ENCODE measurements around the gene SCLT1. TPM values are rescaled to one million over a fixed set of nuclear protein-coding genes. Genes with fewer than 3 reads are reported as not detected.

SCLT1 gene
- polyA plus RNA-seq (2013, experiment 1 of 2), result 6.6 TPM
- 7.3 TPM for polyA plus RNA-seq (2013, experiment 2 of 2)

GRCh38 chr4:129093191-129093920 is at the start of gene SCLT1:
Gene SCLT1 (minus strand): TSS chr4:129093539. CDS start chr4:129093103, 436 bp downstream.
- Histone ChIP-seq H2BK5ac (ENCODE audit: low read depth, low read length, poor library complexity, severe bottlenecking) (peak within 1 kb of the TSS; percentile 74), H2AK5ac (ENCODE audit: low read length, severe bottlenecking) (no peak within 1 kb of the TSS), H3K14ac (ENCODE audit: low read length in 2 of 2) (peak within 1 kb of the TSS in 1 of 2 experiments; percentile 86), H3K36me3 (ENCODE audit: control insufficient read depth in 1 of 2, insufficient read depth in 2 of 2, low read depth in 1 of 2, low read length in 2 of 2) (no peaks in the 10 kb centered on the region), H3K23ac (ENCODE audit: low read length in 2 of 2) (peak within 1 kb of the TSS in 1 of 2 experiments; percentile 78), H4K8ac (ENCODE audit: low read length) (peak within 1 kb of the TSS; percentile 72), H3K79me1 (replicated peaks; ENCODE audit: low read length, poor library complexity, severe bottlenecking) (no peaks in the 10 kb centered on the region), H3K9me3 (ENCODE audit: control insufficient read depth, low read length) (no peaks in the 10 kb centered on the region), H3K4me3 (ENCODE audit: insufficient read depth in 1 of 2, low read depth in 1 of 2, low read length in 2 of 2) (peak within 1 kb of the TSS; percentile 93 to 97), H3K27me3 (ENCODE audit: control insufficient read depth in 1 of 2, insufficient read depth in 1 of 2, low read length in 2 of 2) (no peaks in the 10 kb centered on the region), H2BK15ac (ENCODE audit: low read depth, poor library complexity, severe bottlenecking) (peak within 1 kb of the TSS; percentile 56), H3K9ac (ENCODE audit: low read length) (peak within 1 kb of the TSS; percentile 97), H3K4ac (ENCODE audit: low read depth in 1 of 2, low read length in 2 of 2) (peak within 1 kb of the TSS in 1 of 2 experiments; percentile 91), H3K4me1 (ENCODE audit: control insufficient read depth, insufficient read depth, low read depth, low read length) (no peaks in the 10 kb centered on the region), H3K18ac (ENCODE audit: low read depth in 1 of 2, low read length in 2 of 2) (peak within 1 kb of the TSS; percentile 84 to 98), H4K91ac (ENCODE audit: low read length) (no peak within 1 kb of the TSS), H2BK120ac (ENCODE audit: low read depth, low read length) (no peak within 1 kb of the TSS), H2AFZ (ENCODE audit: low read depth, low read length) (peak within 1 kb of the TSS; percentile 100), H2BK12ac (ENCODE audit: low read length in 2 of 2) (peak within 1 kb of the TSS in 1 of 2 experiments; percentile 92), H3K4me2 (ENCODE audit: low read length, poor library complexity, severe bottlenecking) (peak within 1 kb of the TSS; percentile 80), H3K27ac (ENCODE audit: low read length, poor library complexity, severe bottlenecking) (peak within 1 kb of the TSS; percentile 89)
- WGBS, result under 1% methylated on average over 51 of the region's 57 CpGs
- DNase-seq, result peak; percentile 99

GRCh38 chr4:129140521-129140920 is 47.2 kb upstream of the SCLT1 start:
- no peak overlapping the region for H3K23ac ChIP-seq (ENCODE audit: low read length in 2 of 2)
- no peak for DNase-seq
- no peaks in the 10 kb centered on the region for H3K36me3 ChIP-seq (ENCODE audit: control insufficient read depth in 1 of 2, insufficient read depth in 2 of 2, low read depth in 1 of 2, low read length in 2 of 2)
- H3K9me3 ChIP-seq (ENCODE audit: control insufficient read depth, low read length), result no peaks in the 10 kb centered on the region
- H2BK15ac ChIP-seq (ENCODE audit: low read depth, poor library complexity, severe bottlenecking), result no peak overlapping the region
- no peaks in the 10 kb centered on the region for H3K79me1 ChIP-seq (replicated peaks; ENCODE audit: low read length, poor library complexity, severe bottlenecking)
- no peaks in the 10 kb centered on the region for H3K27me3 ChIP-seq (ENCODE audit: control insufficient read depth in 1 of 2, insufficient read depth in 1 of 2, low read length in 2 of 2)
- no peak overlapping the region for H3K18ac ChIP-seq (ENCODE audit: low read depth in 1 of 2, low read length in 2 of 2)
- no peak overlapping the region for H3K4me2 ChIP-seq (ENCODE audit: low read length, poor library complexity, severe bottlenecking)
- no peak overlapping the region for H3K14ac ChIP-seq (ENCODE audit: low read length in 2 of 2)
- no peak overlapping the region for H3K9ac ChIP-seq (ENCODE audit: low read length)
- peaks cover 2% of the 10 kb centered on the region for H3K4me1 ChIP-seq (ENCODE audit: control insufficient read depth, insufficient read depth, low read depth, low read length)
- H2BK5ac ChIP-seq (ENCODE audit: low read depth, low read length, poor library complexity, severe bottlenecking), result no peak overlapping the region
- H2AK5ac ChIP-seq (ENCODE audit: low read length, severe bottlenecking), result no peak overlapping the region
- no peak overlapping the region for H2BK120ac ChIP-seq (ENCODE audit: low read depth, low read length)
- H4K8ac ChIP-seq (ENCODE audit: low read length), result no peak overlapping the region
- no peak overlapping the region for H3K27ac ChIP-seq (ENCODE audit: low read length, poor library complexity, severe bottlenecking)
- 63% methylated on average over 1 of the region's 2 CpGs for WGBS
- H3K4ac ChIP-seq (ENCODE audit: low read depth in 1 of 2, low read length in 2 of 2), result no peak overlapping the region
- H2AFZ ChIP-seq (ENCODE audit: low read depth, low read length), result no peak overlapping the region
- H3K4me3 ChIP-seq (ENCODE audit: insufficient read depth in 1 of 2, low read depth in 1 of 2, low read length in 2 of 2), result no peak overlapping the region
- no peak overlapping the region for H2BK12ac ChIP-seq (ENCODE audit: low read length in 2 of 2)
- no peak overlapping the region for H4K91ac ChIP-seq (ENCODE audit: low read length)

- no peaks in the 10 kb centered on the region for H3K27me3 ChIP-seq (ENCODE audit: control insufficient read depth in 1 of 2, insufficient read depth in 1 of 2, low read length in 2 of 2)
- H3K27ac ChIP-seq (ENCODE audit: low read length, poor library complexity, severe bottlenecking), result no peak overlapping the region
- H2BK15ac ChIP-seq (ENCODE audit: low read depth, poor library complexity, severe bottlenecking), result no peak overlapping the region
Observed at GRCh38 chr4:129138810-129139496, 45.6 kb upstream of the SCLT1 start.

DNA sequence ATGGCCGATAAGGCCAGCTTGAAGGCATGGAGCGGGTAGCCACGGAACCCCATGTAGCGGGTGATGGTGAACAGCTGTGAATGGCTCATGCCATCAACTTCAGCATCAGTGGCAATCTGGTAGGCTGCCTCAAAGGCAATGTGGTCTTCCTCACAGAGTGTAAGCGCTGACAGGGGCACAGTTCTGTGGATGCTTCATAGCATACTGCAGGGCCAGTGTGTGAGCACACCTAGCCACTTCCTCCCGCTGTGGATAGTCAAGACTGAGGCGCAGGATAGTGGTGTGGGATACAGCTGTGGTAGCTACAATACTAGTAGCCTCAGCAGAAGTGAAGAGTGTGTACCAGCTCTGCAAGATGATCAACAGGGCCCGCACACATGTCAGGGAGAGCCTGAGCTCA is 43.1 kb upstream of the SCLT1 start:
- Histone ChIP-seq H3K18ac (ENCODE audit: low read depth in 1 of 2, low read length in 2 of 2) (no peak overlapping the region), H3K27ac (ENCODE audit: low read length, poor library complexity, severe bottlenecking) (no peak overlapping the region)

More at GRCh38 chr4:129138810-129139496, 45.6 kb upstream of the SCLT1 start:
- Histone ChIP-seq H3K4me2 (ENCODE audit: low read length, poor library complexity, severe bottlenecking) (no peak overlapping the region), H3K36me3 (ENCODE audit: control insufficient read depth in 1 of 2, insufficient read depth in 2 of 2, low read depth in 1 of 2, low read length in 2 of 2) (no peaks in the 10 kb centered on the region), H3K18ac (ENCODE audit: low read depth in 1 of 2, low read length in 2 of 2) (no peak overlapping the region), H3K4me1 (ENCODE audit: control insufficient read depth, insufficient read depth, low read depth, low read length) (peaks cover 2% of the 10 kb centered on the region), H4K91ac (ENCODE audit: low read length) (no peak overlapping the region), H3K23ac (ENCODE audit: low read length in 2 of 2) (no peak overlapping the region), H3K4ac (ENCODE audit: low read depth in 1 of 2, low read length in 2 of 2) (no peak overlapping the region), H2AFZ (ENCODE audit: low read depth, low read length) (no peak overlapping the region), H4K8ac (ENCODE audit: low read length) (no peak overlapping the region), H2AK5ac (ENCODE audit: low read length, severe bottlenecking) (no peak overlapping the region), H2BK120ac (ENCODE audit: low read depth, low read length) (no peak overlapping the region), H2BK12ac (ENCODE audit: low read length in 2 of 2) (no peak overlapping the region), H3K9me3 (ENCODE audit: control insufficient read depth, low read length) (no peaks in the 10 kb centered on the region), H3K4me3 (ENCODE audit: insufficient read depth in 1 of 2, low read depth in 1 of 2, low read length in 2 of 2) (no peak overlapping the region), H3K79me1 (replicated peaks; ENCODE audit: low read length, poor library complexity, severe bottlenecking) (no peaks in the 10 kb centered on the region), H3K9ac (ENCODE audit: low read length) (no peak overlapping the region), H2BK5ac (ENCODE audit: low read depth, low read length, poor library complexity, severe bottlenecking) (no peak overlapping the region), H3K14ac (ENCODE audit: low read length in 2 of 2) (no peak overlapping the region)
- no peak for DNase-seq
- WGBS, result 52% methylated on average over 6 of the region's 6 CpGs

More for the DNA sequence above, 43.1 kb upstream of the SCLT1 start:
- Histone ChIP-seq H2BK15ac (ENCODE audit: low read depth, poor library complexity, severe bottlenecking) (no peak overlapping the region), H3K4me1 (ENCODE audit: control insufficient read depth, insufficient read depth, low read depth, low read length) (peaks cover 2% of the 10 kb centered on the region), H4K91ac (ENCODE audit: low read length) (no peak overlapping the region), H3K4me2 (ENCODE audit: low read length, poor library complexity, severe bottlenecking) (no peak overlapping the region), H3K9ac (ENCODE audit: low read length) (no peak overlapping the region), H3K14ac (ENCODE audit: low read length in 2 of 2) (no peak overlapping the region), H2AFZ (ENCODE audit: low read depth, low read length) (no peak overlapping the region), H3K23ac (ENCODE audit: low read length in 2 of 2) (no peak overlapping the region), H3K27me3 (ENCODE audit: control insufficient read depth in 1 of 2, insufficient read depth in 1 of 2, low read length in 2 of 2) (no peaks in the 10 kb centered on the region), H3K4ac (ENCODE audit: low read depth in 1 of 2, low read length in 2 of 2) (no peak overlapping the region), H2AK5ac (ENCODE audit: low read length, severe bottlenecking) (no peak overlapping the region), H2BK12ac (ENCODE audit: low read length in 2 of 2) (no peak overlapping the region), H2BK120ac (ENCODE audit: low read depth, low read length) (no peak overlapping the region), H4K8ac (ENCODE audit: low read length) (no peak overlapping the region), H3K79me1 (replicated peaks; ENCODE audit: low read length, poor library complexity, severe bottlenecking) (no peaks in the 10 kb centered on the region), H3K36me3 (ENCODE audit: control insufficient read depth in 1 of 2, insufficient read depth in 2 of 2, low read depth in 1 of 2, low read length in 2 of 2) (no peaks in the 10 kb centered on the region), H3K9me3 (ENCODE audit: control insufficient read depth, low read length) (no peaks in the 10 kb centered on the region), H3K4me3 (ENCODE audit: insufficient read depth in 1 of 2, low read depth in 1 of 2, low read length in 2 of 2) (no peak overlapping the region), H2BK5ac (ENCODE audit: low read depth, low read length, poor library complexity, severe bottlenecking) (no peak overlapping the region)
- 98% methylated on average over 8 of the region's 8 CpGs for WGBS
- DNase-seq, result no peak
